ENCODE measurements around the gene CYFIP2. TPM values are rescaled to one million over a fixed set of nuclear protein-coding genes. Genes with fewer than 3 reads are reported as not detected.

CYFIP2 gene
- total RNA-seq, 2 experiments from 2014 or later, result 319 to 321 TPM

GRCh38 chr5:157328277-157328912 is 62.5 kb downstream of the CYFIP2 start:
- CTCF ChIA-PET, result interaction anchor here (0.6 to 9.0 kb wide), 47 partner anchors 10 to 415 kb away, joined by 3 to 161 read pairs (median 6); partner anchors contain the start of genes LSM11, MED7 and NIPAL4
- Mint-ChIP-seq H3K27ac (peak overlapping the region; percentile 23), H3K9me3 (no peaks in the 10 kb centered on the region), H3K4me3 (no peak overlapping the region), H3K36me3 (peaks cover 72% of the 10 kb centered on the region), H3K27me3 (no peaks in the 10 kb centered on the region), H3K4me1 (ENCODE audit: low read depth) (peaks cover 40% of the 10 kb centered on the region)
- POLR2A ChIA-PET, result no interaction called here
- intact Hi-C loops (cut with micrococcal nuclease), result loop anchor here (1.0 to 2.0 kb wide), 5 partner anchors 62 to 415 kb away; partner anchors contain the start of gene LSM11
- peak; percentile 71 for DNase-seq

- POLR2A ChIA-PET, result no interaction called here
- Mint-ChIP-seq H3K4me1 (ENCODE audit: low read depth) (peaks cover 40% of the 10 kb centered on the region), H3K27me3 (no peaks in the 10 kb centered on the region), H3K9me3 (no peaks in the 10 kb centered on the region), H3K27ac (peak overlapping the region; percentile 85), H3K4me3 (no peak overlapping the region), H3K36me3 (peaks cover 77% of the 10 kb centered on the region)
- no peak for DNase-seq
- CTCF ChIA-PET, result interaction anchor here (1.9 kb wide), 1 partner anchor 145 kb away, joined by 7 read pairs; no protein-coding TSS in a partner anchor
- intact Hi-C loops (cut with micrococcal nuclease), result no loop called here
These were observed 65.9 kb downstream of the CYFIP2 start for GRCh38 chr5:157331807-157332206.

DNA sequence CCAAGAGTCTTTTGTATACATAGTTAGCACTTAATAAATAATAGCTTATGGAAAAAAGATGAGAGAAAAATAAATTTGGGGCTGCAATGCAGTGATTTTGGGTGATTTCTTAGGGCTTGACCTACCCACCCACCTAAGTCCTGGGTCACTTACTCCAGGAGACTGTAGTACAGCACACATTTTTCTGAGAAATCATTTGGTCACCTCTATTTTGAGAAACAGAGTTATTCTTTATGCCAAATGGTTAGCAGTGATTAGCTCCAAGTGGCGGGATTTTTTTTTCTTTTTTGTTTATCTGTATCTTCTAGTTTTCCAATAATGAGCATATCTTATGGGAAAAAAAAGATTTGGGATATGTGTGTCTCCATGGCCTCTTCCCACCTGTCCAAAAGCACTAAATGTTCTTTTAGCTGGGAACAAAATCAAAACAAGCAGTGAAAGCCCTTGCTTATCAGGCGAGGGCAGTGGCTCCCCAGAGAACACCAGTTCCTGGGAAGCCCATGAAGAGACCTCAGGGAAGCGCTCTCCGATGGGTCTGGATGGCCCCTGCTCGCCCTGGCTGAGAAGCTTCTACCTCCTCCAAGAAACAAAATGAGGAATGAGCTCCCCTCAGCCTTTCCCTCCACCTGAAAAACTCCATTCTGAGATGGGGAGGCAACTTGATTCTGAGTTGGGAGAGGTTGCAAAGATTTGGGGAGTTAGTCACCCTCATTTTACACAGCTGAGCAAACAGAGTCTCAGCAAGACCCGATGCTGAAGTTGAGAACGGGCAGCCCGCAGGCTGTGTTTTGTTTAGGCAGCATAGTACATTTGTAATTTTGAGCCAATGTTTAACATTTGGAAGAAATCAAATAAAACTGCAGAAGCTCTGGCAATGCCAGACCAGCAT is 69.9 kb downstream of the CYFIP2 start:
- no peak overlapping the region for H3K4me3 Mint-ChIP-seq
- no peaks in the 10 kb centered on the region for H3K9me3 Mint-ChIP-seq
- H3K27ac Mint-ChIP-seq, result no peak overlapping the region
- intact Hi-C loops (cut with micrococcal nuclease), result no loop called here
- DNase-seq, result no peak
- POLR2A ChIA-PET, result no interaction called here
- H3K4me1 Mint-ChIP-seq (ENCODE audit: low read depth), result peaks cover 15% of the 10 kb centered on the region
- H3K36me3 Mint-ChIP-seq, result peaks cover 72% of the 10 kb centered on the region
- CTCF ChIA-PET, result interaction anchor here (0.7 to 12.7 kb wide), 7 partner anchors 9 to 383 kb away, joined by 3 to 161 read pairs (median 4); no protein-coding TSS in a partner anchor
- no peaks in the 10 kb centered on the region for H3K27me3 Mint-ChIP-seq

GRCh38 chr5:157336423-157336744 is 70.5 kb downstream of the CYFIP2 start:
- Mint-ChIP-seq H3K9me3 (no peaks in the 10 kb centered on the region), H3K27me3 (no peaks in the 10 kb centered on the region), H3K4me3 (no peak overlapping the region), H3K36me3 (peaks cover 72% of the 10 kb centered on the region), H3K27ac (no peak overlapping the region), H3K4me1 (ENCODE audit: low read depth) (peaks cover 9% of the 10 kb centered on the region)
- no peak for DNase-seq
- CTCF ChIA-PET, result interaction anchor here (0.9 to 12.7 kb wide), 5 partner anchors 10 to 382 kb away, joined by 3 to 161 read pairs (median 4); no protein-coding TSS in a partner anchor
- intact Hi-C loops (cut with micrococcal nuclease), result no loop called here
- POLR2A ChIA-PET, result no interaction called here

DNA sequence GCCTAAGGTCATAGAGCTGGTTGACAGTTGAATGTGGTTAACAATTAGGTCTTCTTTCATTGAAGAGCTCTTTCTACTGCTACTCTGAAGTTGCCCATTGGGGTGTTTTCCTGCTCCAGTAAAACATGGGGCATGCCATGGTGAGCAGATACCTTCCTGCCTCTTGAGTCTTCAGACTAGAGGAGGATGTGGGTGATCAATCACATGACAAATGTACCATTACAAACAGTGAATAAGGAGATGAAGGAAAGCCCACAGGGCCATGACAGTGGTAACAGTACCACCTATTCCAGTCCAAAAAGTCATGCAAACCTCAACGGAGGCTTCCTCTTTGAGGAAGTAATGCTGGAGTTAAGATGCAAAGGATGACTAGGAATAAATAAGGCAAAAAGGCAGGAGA is 73.5 kb downstream of the CYFIP2 start:
- Mint-ChIP-seq H3K4me3 (no peak overlapping the region), H3K27ac (peak overlapping the region; percentile 64), H3K4me1 (ENCODE audit: low read depth) (peaks cover 18% of the 10 kb centered on the region), H3K27me3 (no peaks in the 10 kb centered on the region), H3K9me3 (no peaks in the 10 kb centered on the region), H3K36me3 (peaks cover 70% of the 10 kb centered on the region)
- POLR2A ChIA-PET, result no interaction called here
- no peak for DNase-seq
- CTCF ChIA-PET, result interaction anchor here (1.4 to 12.7 kb wide), 3 partner anchors 13 to 132 kb away, joined by 4 to 161 read pairs (median 5); no protein-coding TSS in a partner anchor
- intact Hi-C loops (cut with micrococcal nuclease), result no loop called here

- Mint-ChIP-seq H3K27me3 (no peaks in the 10 kb centered on the region), H3K36me3 (peaks cover 73% of the 10 kb centered on the region), H3K9me3 (no peaks in the 10 kb centered on the region), H3K4me3 (no peak overlapping the region), H3K27ac (peak overlapping the region; percentile 91), H3K4me1 (ENCODE audit: low read depth) (peaks cover 39% of the 10 kb centered on the region)
- peak; percentile 52 for DNase-seq
- ChIA-PET POLR2A (interaction anchor here (1.0 kb wide), 1 partner anchor 9 kb away, joined by 3 read pairs; no protein-coding TSS in a partner anchor), CTCF (interaction anchor here (0.6 to 12.7 kb wide), 30 partner anchors 10 to 475 kb away, joined by 3 to 161 read pairs (median 4); partner anchors contain the start of gene LSM11)
- intact Hi-C loops (cut with micrococcal nuclease), result loop anchor here (5.0 kb wide), 1 partner anchor 134 kb away; no protein-coding TSS in a partner anchor
These were observed 77.0 kb downstream of the CYFIP2 start for GRCh38 chr5:157342822-157343402.

- intact Hi-C loops (cut with micrococcal nuclease), result loop anchor here (1.0 to 5.0 kb wide), 4 partner anchors 9 to 399 kb away; partner anchors contain the start of gene LSM11
- Mint-ChIP-seq H3K36me3 (peaks cover 76% of the 10 kb centered on the region), H3K27ac (peak overlapping the region; percentile 91), H3K4me3 (peak overlapping the region; percentile 44), H3K4me1 (ENCODE audit: low read depth) (peaks cover 43% of the 10 kb centered on the region), H3K9me3 (no peaks in the 10 kb centered on the region), H3K27me3 (no peaks in the 10 kb centered on the region)
- POLR2A ChIA-PET, result interaction anchor here (0.7 to 1.3 kb wide), 5 partner anchors 9 to 424 kb away, joined by 3 read pairs; no protein-coding TSS in a partner anchor
- peak; percentile 61 for DNase-seq
- CTCF ChIA-PET, result interaction anchor here (0.6 to 12.7 kb wide), 18 partner anchors 10 to 399 kb away, joined by 3 to 161 read pairs (median 6); partner anchors contain the start of gene LSM11
These were observed 78.2 kb downstream of the CYFIP2 start for GRCh38 chr5:157343842-157344790.

DNA sequence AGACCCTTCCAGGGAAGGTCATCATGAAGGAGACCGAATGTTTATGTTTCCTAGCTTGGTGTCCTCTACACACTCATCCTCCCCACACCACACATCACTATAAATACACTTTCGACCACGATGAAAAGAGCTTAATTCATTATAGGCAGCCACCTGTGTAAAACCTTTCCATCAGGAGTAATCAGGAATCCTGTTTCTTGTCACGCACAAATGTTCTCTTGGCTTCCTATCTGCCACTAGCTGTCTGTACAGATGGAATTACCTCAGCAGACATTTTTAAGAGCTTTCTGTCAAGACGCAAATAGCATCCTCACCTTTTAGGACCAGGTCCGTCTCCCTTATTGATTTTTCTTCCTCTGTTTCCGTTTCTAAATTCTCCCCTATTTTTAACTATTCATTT is 79.1 kb downstream of the CYFIP2 start:
- Mint-ChIP-seq H3K27ac (peak overlapping the region; percentile 91), H3K9me3 (no peaks in the 10 kb centered on the region), H3K27me3 (no peaks in the 10 kb centered on the region), H3K4me3 (peak overlapping the region; percentile 36), H3K36me3 (peaks cover 78% of the 10 kb centered on the region), H3K4me1 (ENCODE audit: low read depth) (peaks cover 53% of the 10 kb centered on the region)
- no peak for DNase-seq
- CTCF ChIA-PET, result interaction anchor here (0.6 to 12.7 kb wide), 8 partner anchors 9 to 398 kb away, joined by 3 to 161 read pairs (median 6); partner anchors contain the start of gene LSM11
- POLR2A ChIA-PET, result interaction anchor here (0.7 to 1.3 kb wide), 6 partner anchors 8 to 425 kb away, joined by 3 read pairs; no protein-coding TSS in a partner anchor
- intact Hi-C loops (cut with micrococcal nuclease), result no loop called here

- Mint-ChIP-seq H3K9me3 (peaks cover 3% of the 10 kb centered on the region), H3K4me3 (peak overlapping the region; percentile 2), H3K27me3 (no peaks in the 10 kb centered on the region), H3K36me3 (peaks cover 78% of the 10 kb centered on the region), H3K27ac (no peak overlapping the region), H3K4me1 (ENCODE audit: low read depth) (peaks cover 57% of the 10 kb centered on the region)
- intact Hi-C loops (cut with micrococcal nuclease), result no loop called here
- DNase-seq, result peak; percentile 39
- POLR2A ChIA-PET, result interaction anchor here (0.7 to 1.3 kb wide), 5 partner anchors 8 to 199 kb away, joined by 3 read pairs; no protein-coding TSS in a partner anchor
- CTCF ChIA-PET, result interaction anchor here (0.6 to 12.7 kb wide), 8 partner anchors 19 to 398 kb away, joined by 3 to 161 read pairs (median 4); partner anchors contain the start of gene LSM11
These were observed 79.6 kb downstream of the CYFIP2 start for GRCh38 chr5:157345485-157345884.

GRCh38 chr5:157347301-157348048 is 81.6 kb downstream of the CYFIP2 start:
- POLR2A ChIA-PET, result no interaction called here
- Mint-ChIP-seq H3K36me3 (peaks cover 73% of the 10 kb centered on the region), H3K27me3 (no peaks in the 10 kb centered on the region), H3K9me3 (peaks cover 3% of the 10 kb centered on the region), H3K4me1 (ENCODE audit: low read depth) (peaks cover 77% of the 10 kb centered on the region), H3K4me3 (no peak overlapping the region), H3K27ac (no peak overlapping the region)
- CTCF ChIA-PET, result interaction anchor here (1.2 to 1.6 kb wide), 2 partner anchors 19 to 124 kb away, joined by 5 read pairs; no protein-coding TSS in a partner anchor
- DNase-seq, result no peak
- intact Hi-C loops (cut with micrococcal nuclease), result no loop called here

Data from activated CD4-positive, alpha-beta memory T cell treated with anti-CD3 and anti-CD28 coated beads for 36 hours (primary cell).